DMS53 treated with DMSO at 0.1 percent for 48 hours (cell line): ENCODE data around the gene LYPD3.
"Not testable (repeated sequence)": the region's sequence is repeated elsewhere in the genome, so short reads cannot be mapped to it uniquely, and the experiment has no call there.

Experiments
- DNase-seq: peaks from one replicate; lab custom pipeline; 2025; ENCODE audit not compliant: unreplicated experiment; lab: John Stamatoyannopoulos, UW

Gene LYPD3

DNA sequence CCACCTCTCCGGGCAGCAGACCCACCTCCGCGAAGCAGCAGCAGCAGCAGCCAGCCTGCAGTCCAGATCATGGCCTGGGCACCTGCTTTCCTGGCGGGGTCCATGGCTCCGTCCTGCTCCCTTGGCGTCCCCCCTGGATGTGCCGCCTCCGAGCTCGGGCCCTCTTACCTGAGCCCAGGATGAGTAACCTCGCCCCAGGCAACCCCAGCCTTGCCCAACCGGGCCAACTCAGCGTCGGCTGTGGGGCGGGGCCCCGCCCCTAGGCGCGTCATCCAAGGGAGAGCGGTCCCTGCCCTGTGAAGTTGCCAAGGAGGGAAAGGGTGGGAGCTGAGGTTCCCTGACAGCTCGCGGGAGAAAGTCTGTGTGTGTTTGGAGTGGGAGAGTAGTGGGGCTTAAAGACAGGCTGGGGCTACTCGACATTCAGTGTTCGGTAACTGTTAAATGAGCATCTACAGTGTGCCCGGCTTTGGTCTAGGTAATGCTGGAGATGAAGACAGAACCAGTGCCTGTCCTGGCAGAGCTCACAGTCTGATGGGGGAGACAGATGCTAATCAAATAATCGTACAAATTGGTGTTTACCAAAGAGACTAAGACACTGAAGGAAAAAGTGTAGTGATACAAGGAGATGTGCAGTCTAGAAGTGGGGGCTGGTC, at the start of gene LYPD3:
TSS of gene LYPD3 (minus strand) at position 141 of the 653 bp plus-strand sequence. CDS start at position 104, 37 bp downstream.
- no peak for DNase-seq

GRCh38 chr19:43512399-43512798, 47.0 kb upstream of the LYPD3 start:
- not testable (repeated sequence) for DNase-seq

- no peak for DNase-seq
Observed at GRCh38 chr19:43511324-43511723, 45.9 kb upstream of the LYPD3 start.

DNA sequence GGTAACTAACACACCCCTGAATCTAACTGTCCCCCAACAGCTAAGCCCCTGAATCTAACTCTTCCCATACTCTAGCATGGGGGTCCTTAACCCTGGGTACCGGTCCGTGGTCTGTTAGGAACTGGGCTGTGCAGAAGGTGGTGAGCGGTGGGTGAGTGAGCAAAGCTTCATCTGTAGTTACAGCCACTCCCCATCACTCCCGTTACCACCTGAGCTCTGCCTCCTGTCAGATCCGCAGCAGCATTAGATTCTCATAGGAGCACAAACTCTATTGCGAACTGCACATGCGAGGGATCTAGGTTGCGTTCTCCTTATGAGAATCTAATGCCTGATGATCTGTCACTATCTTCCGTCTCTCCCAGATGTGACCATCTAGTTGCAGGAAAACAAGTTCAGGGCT, 45.3 kb upstream of the LYPD3 start:
- no peak for DNase-seq

DNA sequence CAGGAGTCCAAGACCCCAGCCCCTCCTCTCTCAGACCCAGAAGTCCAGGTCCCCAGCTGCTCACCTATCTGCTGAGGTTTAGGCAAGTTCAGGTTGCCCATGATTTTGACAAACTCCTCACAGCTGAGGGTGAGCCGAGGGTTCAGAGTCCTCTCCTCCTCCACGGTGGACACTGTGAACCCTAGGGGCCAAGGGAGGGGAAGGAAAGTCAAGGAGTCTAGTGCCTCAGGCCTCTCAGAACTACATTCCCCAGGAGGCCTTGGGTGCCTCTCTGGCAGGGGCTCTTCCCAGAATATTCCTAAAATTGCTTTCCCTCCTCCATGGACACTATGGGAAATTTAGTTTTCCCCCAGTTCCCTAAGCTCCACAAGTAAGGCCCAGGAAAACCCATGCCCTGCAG, 42.5 kb upstream of the LYPD3 start:
- DNase-seq, result no peak

- DNase-seq, result no peak
Observed at GRCh38 chr19:43506629-43507028, 41.2 kb upstream of the LYPD3 start.

- no peak for DNase-seq
Observed at GRCh38 chr19:43505941-43506340, 40.5 kb upstream of the LYPD3 start.

DNA sequence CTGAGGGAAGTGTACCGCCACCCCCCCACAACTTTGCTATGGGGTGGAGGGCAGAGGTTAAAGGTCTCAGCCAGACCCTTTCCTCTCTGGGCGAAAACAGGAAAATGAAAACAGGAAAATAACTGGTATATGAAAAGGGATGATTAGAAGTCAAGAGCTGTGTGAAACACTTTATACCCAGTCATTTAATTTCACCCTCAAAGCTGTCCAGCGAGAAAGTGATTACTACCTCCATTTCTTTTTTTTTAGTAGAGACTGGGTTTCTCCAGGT, 39.7 kb upstream of the LYPD3 start:
- no peak for DNase-seq

DNA sequence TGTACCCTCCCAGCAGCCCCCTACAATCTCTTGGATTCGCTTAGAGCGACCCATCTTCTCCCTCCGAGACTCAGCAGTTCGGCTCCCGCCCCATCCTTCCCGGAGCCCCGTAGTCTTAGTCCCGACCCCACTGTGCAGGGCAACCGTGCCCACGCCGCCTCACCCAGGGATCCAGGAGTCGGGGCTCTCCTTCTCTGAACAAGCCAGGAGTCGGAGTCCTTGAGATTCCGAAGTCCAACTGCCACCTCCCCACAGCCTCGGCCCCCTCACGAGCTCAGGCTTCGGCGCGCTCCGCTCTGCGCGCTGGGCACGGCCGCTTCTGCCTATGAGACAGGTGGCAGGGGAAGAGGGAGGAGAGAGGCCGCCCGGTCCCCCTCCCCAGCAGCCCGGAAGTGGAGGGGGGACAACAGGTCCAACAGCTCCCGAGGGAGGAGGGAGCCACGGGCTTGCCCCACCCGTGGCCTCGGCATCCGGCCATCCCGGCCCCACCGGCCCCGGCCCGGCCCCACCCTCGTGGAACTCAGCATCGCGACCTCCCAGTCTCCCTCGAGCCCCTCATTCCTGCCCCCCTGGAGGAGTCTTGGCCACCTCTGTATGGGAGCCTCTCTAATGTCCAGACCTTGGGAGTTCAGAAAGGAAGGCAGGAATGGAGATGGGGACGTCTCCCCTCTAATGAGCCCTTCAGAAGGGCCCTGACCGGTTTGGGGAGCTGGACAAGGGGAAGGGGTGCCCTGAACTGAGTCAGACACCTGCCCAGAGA, 39.2 kb upstream of the LYPD3 start, which contains the start of gene PHLDB3:
TSS of gene PHLDB3 (minus strand) at position 321 of the 760 bp plus-strand sequence. CDS start 628 bp downstream, outside the sequence.
- DNase-seq, result no peak

- peak; percentile 36 for DNase-seq
Observed at GRCh38 chr19:43503501-43504425, 38.4 kb upstream of the LYPD3 start.

DNA sequence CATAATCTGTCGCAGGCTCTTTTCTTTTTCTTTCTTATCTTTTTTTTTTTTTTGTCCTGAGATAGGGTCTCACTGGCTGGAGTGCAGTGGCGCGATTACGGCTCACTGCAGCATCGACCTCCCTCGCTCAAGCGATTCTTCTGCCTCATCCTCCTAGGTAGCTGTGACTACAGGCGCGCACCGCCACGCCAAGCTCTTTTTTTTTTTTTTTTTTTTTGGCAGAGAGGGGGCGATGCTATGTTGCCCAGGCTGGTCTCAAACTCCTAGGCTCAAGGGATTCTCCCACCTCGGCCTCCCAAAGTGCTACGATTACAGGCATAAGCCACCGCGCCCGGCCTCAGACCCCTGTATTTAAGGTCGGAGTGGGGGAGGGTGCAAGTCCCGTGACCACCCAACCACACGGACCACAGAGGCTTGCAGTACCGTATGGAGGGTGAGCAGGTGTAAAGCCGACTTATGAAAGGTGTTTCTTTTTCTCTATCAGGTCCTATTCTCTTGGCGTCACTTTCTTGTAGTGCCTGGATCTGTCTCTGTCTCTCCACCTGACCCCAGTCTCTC, 37.1 kb upstream of the LYPD3 start:
- DNase-seq, result no peak

DNA sequence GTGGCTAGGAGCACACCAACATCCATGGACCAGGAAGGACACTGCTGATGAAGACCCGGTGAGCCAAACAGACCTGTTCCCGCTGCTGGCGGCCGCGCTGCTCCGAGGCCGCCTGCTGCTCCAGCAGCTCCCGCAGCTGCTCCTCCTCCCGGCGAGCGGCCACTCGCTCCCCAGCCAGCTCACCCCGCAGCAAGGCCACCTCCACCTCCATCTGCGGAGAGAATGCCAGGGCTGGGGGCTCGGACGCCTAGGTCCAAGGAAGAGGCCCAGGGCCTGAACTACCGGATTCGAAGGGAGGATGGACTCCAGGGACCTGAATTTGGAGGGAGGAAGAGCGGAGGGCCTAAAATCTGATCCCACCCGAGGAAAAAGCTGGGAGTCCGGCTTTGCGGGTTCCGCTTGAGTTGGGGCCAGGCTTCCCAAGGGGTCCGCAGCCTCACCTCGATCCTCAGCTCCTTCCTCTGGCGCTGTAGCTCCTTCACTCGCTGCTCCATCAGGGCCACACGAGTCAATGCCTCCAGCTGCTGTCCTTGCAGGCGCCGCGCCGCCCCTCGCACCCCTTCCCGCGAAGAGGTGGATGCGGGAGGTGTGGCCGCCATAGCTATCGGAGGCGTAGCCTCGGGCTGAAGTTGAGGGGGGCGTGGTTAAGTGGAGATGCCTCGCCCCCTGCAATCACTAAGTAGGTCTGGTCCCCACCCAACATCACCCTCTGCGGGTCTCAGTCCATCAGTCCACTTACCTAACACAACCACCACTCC, 36.4 kb upstream of the LYPD3 start:
- DNase-seq, result no peak

DNA sequence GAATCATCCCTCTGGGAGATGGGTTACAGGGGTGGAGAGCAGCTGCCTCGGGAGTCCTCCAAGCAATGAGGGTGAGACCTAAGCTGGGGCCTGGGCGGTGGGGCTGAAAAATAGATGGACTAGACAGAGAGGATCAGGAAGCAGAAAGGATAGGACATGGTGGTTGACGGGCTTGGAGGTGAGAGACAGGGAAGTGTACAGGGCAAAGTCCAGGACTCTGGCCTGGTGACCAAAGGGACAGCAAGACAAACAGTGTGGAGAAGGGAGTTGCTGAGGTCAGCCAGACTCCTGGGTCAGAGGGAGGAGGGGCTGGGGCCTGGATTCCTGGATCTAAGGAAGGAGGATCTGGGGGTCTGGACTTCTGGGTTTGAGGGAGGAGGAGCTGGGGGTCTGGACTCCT, 33.6 kb upstream of the LYPD3 start:
- no peak for DNase-seq

- DNase-seq, result no peak
Observed at GRCh38 chr19:43498233-43498842, 32.9 kb upstream of the LYPD3 start.

- DNase-seq, result no peak
Observed at GRCh38 chr19:43496960-43497359, 31.6 kb upstream of the LYPD3 start.

GRCh38 chr19:43495082-43495481, 29.7 kb upstream of the LYPD3 start:
- no peak for DNase-seq

- DNase-seq, result no peak
Observed at GRCh38 chr19:43490759-43491158, 25.4 kb upstream of the LYPD3 start.

DNA sequence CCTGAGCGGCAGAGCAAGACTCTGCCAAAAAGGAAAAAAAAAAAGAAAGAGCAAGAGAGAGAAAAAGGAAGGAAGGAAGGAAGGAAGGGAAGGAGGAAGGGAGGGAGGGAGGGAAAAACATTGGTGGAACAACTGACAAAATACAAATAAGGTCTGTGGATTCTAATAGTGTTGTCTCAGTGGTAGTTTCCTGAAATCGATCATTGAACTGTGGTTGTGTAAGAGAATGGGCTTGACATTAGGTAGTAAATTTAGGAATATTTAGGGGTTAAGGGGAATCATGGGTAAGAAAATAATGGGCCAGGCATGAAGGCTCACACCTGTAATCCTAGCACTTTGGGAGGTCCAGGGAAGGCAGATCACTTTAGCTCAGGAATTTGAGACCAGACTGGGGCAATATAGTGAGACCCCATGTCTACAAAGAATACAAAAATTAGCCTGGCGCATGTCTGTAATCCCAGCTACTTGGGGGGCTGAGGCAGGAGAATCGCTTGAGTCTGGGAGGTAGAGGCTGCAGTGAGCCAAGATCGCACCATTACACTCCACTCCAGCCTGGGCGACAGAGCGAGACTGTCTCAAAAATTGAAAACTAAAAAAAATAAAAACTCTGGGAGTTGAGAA, 24.7 kb upstream of the LYPD3 start:
- DNase-seq, result no peak

DNA sequence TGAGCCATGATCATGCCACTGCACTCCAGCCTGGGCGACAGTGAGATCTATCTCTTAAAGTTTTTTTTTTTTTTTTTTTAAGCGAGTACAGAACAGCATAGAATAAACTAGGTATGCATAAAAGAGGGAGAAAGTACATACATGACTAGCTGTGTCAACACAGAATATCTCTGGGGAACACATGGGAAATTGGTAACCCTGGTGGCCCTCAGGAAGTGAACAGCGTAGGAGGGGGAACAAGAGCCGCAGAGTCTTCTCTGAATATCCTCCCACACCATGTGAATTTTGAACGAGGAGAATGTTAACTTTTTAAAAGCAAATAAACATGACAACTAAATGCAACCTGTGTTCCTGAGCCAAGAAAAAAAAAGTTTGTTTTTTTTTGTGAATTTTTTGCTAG, 23.9 kb upstream of the LYPD3 start:
- no peak for DNase-seq

- no peak for DNase-seq
Observed at GRCh38 chr19:43488179-43488578, 22.8 kb upstream of the LYPD3 start.
